Right lobe of liver (tissue), 6 donors: Measurements from ENCODE around the gene RRAGD. TPM values are rescaled to one million over a fixed set of nuclear protein-coding genes. Genes with fewer than 3 reads are reported as not detected.
A peak's percentile ranks its signal among the peaks of the same experiment; 100 is the strongest.

Experiments used
- ATAC-seq, 4 donors: fragments of 200-7000 bp; cut with Tn5 transposase; one replicate each; pipeline ENCODE4 v1.9.1; 2020; ENCODE audit warnings: mild to moderate bottlenecking in 4 of 4, moderate library complexity in 4 of 4
- DNase-seq, 3 donors: peaks; one replicate each; pipeline ENCODE4 v3.0.0-alpha.2; 2020
- H3K27ac ChIP-seq, 3 donors: fragments of 200-600 bp; one replicate each; pipeline ENCODE4 v1.8.0; 2022
- H3K27me3 ChIP-seq, 2 donors: fragments of 200-600 bp; one replicate each; pipeline ENCODE4 v1.8.0; 2022
- H3K36me3 ChIP-seq, 4 donors: fragments of 200-600 bp; sonication (generic) in 1 of 4; one replicate each; pipeline versions ENCODE4 v1.5.1 to v1.8.0; 2017 to 2022; ENCODE audit warnings: control low read depth in 1 of 4
- H3K4me1 ChIP-seq, 4 donors: fragments of 200-600 bp; sonication (generic) in 1 of 4; one replicate each; pipeline versions ENCODE4 v1.5.1 to v1.8.0; 2017 to 2022; ENCODE audit warnings: control low read depth in 1 of 4
- H3K4me3 ChIP-seq, 3 donors: fragments of 200-600 bp; one replicate each; pipeline ENCODE4 v1.8.0; 2022
- H3K9me3 ChIP-seq, 4 donors: fragments of 200-600 bp; sonication (generic) in 1 of 4; one replicate each; pipeline versions ENCODE4 v1.5.1 to v1.8.0; 2017 to 2022; ENCODE audit warnings: control low read depth in 1 of 4
- CTCF ChIP-seq, 4 donors: fragments of 200-600 bp in 3 of 4; fragments of 450-650 bp in 1 of 4; IDR thresholded peaks; one replicate each; pipeline versions ENCODE4 v1.5.1 to v1.8.0; 2016 to 2022; ENCODE audit warnings: antibody characterized with exemption in 4 of 4, mild to moderate bottlenecking in 2 of 4
- POLR2A ChIP-seq: fragments of 450-650 bp; IDR thresholded peaks from one replicate; pipeline ENCODE4 v1.6.1; 2017; ENCODE audit warnings: antibody characterized with exemption, mild to moderate bottlenecking
- WGBS: methylation state at CpG from one replicate; pipeline ENCODE4 v1.1.6; 2018; ENCODE audit warnings: low coverage, low lambda C conversion rate; ENCODE audit not compliant: insufficient coverage; ENCODE audit errors: missing lambda C conversion rate; 5-methylcytosine and 5-hydroxymethylcytosine counted together
- intact Hi-C, 2 donors: fragments of 100-400 bp; cut with DNase I; formaldehyde crosslinking; loops; one replicate each; pipeline versions ENCODE4 v1.11.2 to v1.14.1; 2022
- total RNA-seq, 6 experiments: library from RNA; depleted of rRNA in 2 of 6; stranded (reverse); fragments of >200 nt in 2 of 6; fragmentation: NEBNext Ultra II Directional in 3 of 6; extraction: Animal tissue kit (Norgen Biotek cat#: 25700) in 3 of 6; gene quantifications; one replicate each; pipeline versions ENCODE4 v1.1.0 to v1.2.4, GENCODE V29; 2016 to 2023
- donor health status: DM: no; HTN: yes; CAD: no.
- donor health status: DM: no; HTN: no; CAD: no.
- donor health status: DM: no; HTN: no; CAD: no.
- donor health status: DM: no; HTN: yes; CAD: no.
- donor health status: DM: no; HTN: yes; CAD: no.

The RRAGD gene
- total RNA-seq, 6 experiments from 2014 or later = 7.1 to 18.7 (median 12.2) TPM

GRCh38 chr6:89372506-89372901, 39.6 kb downstream of the RRAGD start:
- peak overlapping the region in 1 of 3 donors; percentile 19 for H3K27ac ChIP-seq
- WGBS = 29% methylated on average over 3 of the region's 3 CpGs

GRCh38 chr6:89371849-89372505, 40.1 kb downstream of the RRAGD start:
- TF ChIP-seq POLR2A (no peak), CTCF (IDR thresholded peaks at IDR 0.05) (peak; percentile 73 to 98 (median 96))
- Histone ChIP-seq H3K9me3 (no peaks in the 10 kb centered on the region), H3K4me3 (no peak overlapping the region), H3K27me3 (no peaks in the 10 kb centered on the region), H3K4me1 (peaks cover 0 to 5% (median 0%) of the 10 kb centered on the region in 4 donors), H3K36me3 (no peaks in the 10 kb centered on the region), H3K27ac (peak overlapping the region in 1 of 3 donors; percentile 19)
- intact Hi-C loops = no loop called here
- DNase-seq = peak; percentile 79 to 83 (median 81)
- peak; percentile 93 to 97 (median 96) for ATAC-seq
- WGBS = 45% methylated on average over 4 of the region's 8 CpGs

More at GRCh38 chr6:89372506-89372901, 39.6 kb downstream of the RRAGD start:
- intact Hi-C loops = no loop called here
- H3K27me3 ChIP-seq = no peaks in the 10 kb centered on the region
- TF ChIP-seq POLR2A = no peak
- no peak for TF ChIP-seq CTCF (IDR thresholded peaks at IDR 0.05)
- H3K4me3 ChIP-seq = no peak overlapping the region
- no peak for DNase-seq
- ATAC-seq = no peak
- no peaks in the 10 kb centered on the region for H3K9me3 ChIP-seq
- H3K36me3 ChIP-seq = no peaks in the 10 kb centered on the region
- peaks cover 0 to 5% (median 0%) of the 10 kb centered on the region in 4 donors for H3K4me1 ChIP-seq

GRCh38 chr6:89368999-89369398, 43.1 kb downstream of the RRAGD start:
- H3K27ac ChIP-seq = no peak overlapping the region
- no peak for TF ChIP-seq POLR2A
- TF ChIP-seq CTCF (IDR thresholded peaks at IDR 0.05) = peak in 3 of 4 donors; percentile 54 to 61 (median 56)

GRCh38 chr6:89368107-89368506, 44.0 kb downstream of the RRAGD start:
- WGBS = 31% methylated on average over 6 of the region's 6 CpGs
- no peak overlapping the region for H3K27ac ChIP-seq
- ATAC-seq = peak; percentile 55 to 70 (median 68)

More at GRCh38 chr6:89368999-89369398, 43.1 kb downstream of the RRAGD start:
- ATAC-seq (peak; percentile 70 to 84 (median 78)), DNase-seq (peak; percentile 38 to 73 (median 66))
- WGBS = 2% methylated on average over 7 of the region's 7 CpGs
- H3K27me3 ChIP-seq = no peaks in the 10 kb centered on the region
- H3K9me3 ChIP-seq = no peaks in the 10 kb centered on the region
- H3K4me1 ChIP-seq = peaks cover 0 to 5% (median 0%) of the 10 kb centered on the region in 4 donors
- no peaks in the 10 kb centered on the region for H3K36me3 ChIP-seq
- no peak overlapping the region for H3K4me3 ChIP-seq
- intact Hi-C loops = no loop called here

More at GRCh38 chr6:89368107-89368506, 44.0 kb downstream of the RRAGD start:
- TF ChIP-seq POLR2A = no peak
- peak; percentile 54 to 87 (median 82) for TF ChIP-seq CTCF (IDR thresholded peaks at IDR 0.05)
- intact Hi-C loops = no loop called here
- Histone ChIP-seq H3K4me3 (no peak overlapping the region), H3K36me3 (no peaks in the 10 kb centered on the region), H3K27me3 (no peaks in the 10 kb centered on the region), H3K4me1 (peaks cover 0 to 5% (median 0%) of the 10 kb centered on the region in 4 donors), H3K9me3 (no peaks in the 10 kb centered on the region)
- peak in 1 of 3 donors; percentile 58 for DNase-seq
